ENCODE results near the gene ACOX3.
"Not testable (repeated sequence)": the region's sequence is repeated elsewhere in the genome, so short reads cannot be mapped to it uniquely, and the experiment has no call there.

Gene ACOX3

DNA sequence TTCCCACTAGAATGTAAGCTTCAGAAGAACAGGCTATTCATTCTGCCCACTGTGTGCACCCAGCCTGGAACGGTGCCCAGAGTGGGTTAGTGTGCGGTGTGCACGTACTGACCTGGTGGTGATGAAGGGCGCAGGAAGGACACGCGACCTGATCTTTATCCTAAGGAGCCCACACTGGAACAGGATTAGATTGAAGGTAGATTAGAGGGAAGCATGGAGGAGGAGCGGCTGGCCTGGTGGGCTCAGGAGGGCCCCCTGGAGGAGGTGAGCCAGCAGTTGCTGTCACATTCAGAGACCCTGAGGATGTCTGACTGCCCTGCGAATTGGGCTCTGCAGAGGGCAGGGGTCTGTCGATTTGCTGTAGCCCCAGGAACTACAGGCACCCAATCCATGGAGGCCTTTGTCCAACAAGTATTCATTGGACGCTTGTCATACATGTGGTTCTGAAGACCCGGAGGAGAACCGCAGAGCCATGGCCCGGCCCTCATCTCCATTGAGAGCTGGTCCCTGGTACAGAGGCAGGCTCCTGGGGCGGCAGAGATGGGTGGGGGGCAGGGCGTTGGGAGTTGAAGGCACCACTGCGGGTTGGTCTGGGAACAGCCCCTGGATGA is 97.8 kb downstream of the ACOX3 start:
- no peak for DNase-seq

DNA sequence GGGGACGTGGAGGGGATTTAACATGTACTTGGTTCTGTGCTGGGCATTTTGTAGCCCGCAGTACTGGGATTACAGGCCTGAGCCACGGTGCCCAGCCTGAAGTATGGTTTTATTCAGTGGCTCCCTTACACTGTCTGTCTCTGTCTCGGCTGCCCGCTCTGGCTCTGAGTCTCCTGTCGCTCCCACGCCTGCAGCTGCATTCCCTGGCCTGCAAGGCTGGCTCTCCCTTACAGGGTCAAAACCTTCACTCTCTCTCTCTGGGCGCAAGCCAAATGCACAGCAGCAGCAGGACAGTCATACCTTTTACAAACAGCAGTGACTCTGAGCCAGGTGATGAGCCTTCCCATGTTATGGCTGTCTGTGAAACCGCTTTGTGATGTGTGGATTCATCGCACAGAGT is 98.8 kb downstream of the ACOX3 start:
- DNase-seq = peak in 25 of 56 donors; percentile 7 to 65 (median 31)

DNA sequence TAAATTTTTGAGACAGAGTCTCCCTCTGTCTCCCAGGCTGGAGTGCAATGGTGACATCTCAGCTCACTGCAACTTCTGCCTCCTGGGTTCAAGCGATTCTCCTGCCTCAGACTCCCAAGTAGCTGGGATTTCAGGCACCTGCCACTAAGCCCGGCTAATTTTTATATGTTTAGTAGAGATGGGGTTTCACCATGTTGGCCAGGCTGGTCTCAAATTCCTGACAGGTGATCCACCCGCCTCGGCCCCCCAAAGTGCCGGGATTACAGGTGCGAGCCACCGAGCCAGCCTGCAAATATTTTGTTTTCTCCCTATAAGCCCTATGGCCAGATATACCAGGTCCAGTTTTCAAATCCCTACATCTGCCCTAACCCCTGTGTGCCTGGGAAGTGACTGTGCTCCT is 99.2 kb downstream of the ACOX3 start:
- DNase-seq = not testable (repeated sequence)

DNA sequence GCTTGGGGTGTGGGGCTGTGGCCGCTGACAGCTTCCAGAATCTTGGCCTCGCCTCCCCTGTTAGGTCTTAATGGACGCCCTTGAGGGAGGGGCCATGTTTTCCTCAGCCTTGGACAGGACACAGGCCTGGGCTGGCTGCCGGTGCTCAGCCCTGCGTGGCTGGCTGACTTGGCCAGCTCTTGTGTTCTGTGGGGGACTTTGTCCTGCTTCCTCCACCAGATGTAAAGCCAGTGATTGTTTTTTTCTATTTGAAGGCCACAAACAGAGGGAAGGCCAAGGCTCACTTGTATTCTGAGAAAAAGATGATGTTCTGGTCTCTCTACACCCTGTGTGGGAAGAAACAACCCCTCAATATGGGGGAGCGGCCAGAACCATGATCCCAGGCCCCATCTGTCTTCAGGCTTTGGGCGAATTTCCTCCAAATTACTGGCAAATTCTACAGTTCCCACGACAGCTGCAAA is 99.7 kb downstream of the ACOX3 start:
- peak in 51 of 56 donors; percentile 18 to 84 (median 55) for DNase-seq

DNA sequence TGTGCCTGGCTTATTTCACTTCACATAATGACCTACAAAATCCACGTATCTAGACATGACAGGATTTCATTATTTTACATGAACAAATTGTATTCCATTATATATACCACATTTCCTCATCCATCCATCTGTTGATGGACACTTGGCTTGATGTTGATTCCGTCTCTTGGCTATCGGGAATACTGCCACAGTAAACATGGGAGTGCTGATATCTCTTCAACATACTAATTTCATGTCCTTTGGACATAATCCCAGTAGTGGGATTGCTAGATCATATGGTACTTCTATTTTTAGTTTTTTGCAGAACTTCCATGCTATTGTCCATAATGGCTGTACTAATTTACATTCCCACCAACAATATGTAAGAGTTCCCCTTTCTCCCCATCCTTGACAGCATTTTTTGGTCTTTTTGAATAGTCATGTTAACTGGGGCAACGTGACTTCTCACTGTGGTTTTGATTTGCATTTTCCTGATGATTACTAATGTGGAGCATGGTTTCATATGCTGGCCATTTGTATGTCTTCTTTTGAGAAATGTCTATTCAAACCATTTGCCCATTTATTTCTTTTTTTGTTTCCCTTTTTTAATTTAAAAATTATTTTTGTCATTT is 102.1 kb downstream of the ACOX3 start:
- no peak for DNase-seq

DNA sequence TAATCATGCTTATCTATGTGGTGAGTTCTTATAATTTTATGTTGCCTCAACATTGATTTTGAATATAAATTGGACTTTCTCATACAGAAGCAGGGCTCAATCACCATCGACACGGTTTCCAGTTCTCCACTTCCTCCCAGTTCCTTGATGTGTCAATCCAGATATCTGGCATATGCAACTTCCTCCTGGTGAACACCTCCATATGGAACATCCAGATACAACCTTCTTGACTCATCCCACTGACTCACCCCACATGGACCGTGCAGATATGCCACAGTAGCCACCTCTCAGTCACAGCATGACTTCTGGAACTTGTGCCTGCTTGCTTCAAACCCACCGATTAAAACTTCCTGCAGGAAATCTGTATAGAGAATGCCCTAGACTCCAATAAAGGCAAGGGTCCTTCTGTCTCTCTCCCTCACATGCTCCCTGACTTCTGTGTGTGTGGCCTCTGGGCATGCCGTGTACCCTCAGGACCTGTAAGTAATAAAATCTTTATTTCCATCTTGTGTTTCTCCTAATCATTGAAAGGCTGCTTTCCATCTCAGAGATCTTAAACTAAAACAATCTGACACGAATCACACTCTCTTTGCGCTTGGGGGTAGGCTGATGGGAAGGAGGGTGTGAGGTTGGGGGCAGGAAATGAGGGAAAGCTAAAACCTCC is 104.0 kb downstream of the ACOX3 start:
- no peak for DNase-seq

DNA sequence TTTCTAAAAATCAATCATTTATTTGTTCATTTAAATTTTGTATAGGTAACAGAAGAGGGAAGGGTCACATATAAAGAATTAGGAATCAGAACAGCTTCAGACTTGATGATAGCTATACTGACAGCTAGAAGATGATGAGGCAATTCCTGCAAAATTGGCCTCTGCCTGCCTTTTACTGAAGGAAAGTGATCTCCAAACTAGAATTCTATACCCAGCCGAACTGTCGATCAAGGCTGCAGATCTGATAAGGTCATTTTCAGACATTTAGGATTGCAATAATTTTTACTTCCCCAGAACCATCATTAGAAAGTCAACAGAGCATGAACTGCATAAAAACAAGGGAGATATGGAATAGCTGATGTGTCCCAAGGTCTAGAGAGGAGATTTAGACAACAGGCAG is 104.7 kb downstream of the ACOX3 start:
- DNase-seq = no peak

DNA sequence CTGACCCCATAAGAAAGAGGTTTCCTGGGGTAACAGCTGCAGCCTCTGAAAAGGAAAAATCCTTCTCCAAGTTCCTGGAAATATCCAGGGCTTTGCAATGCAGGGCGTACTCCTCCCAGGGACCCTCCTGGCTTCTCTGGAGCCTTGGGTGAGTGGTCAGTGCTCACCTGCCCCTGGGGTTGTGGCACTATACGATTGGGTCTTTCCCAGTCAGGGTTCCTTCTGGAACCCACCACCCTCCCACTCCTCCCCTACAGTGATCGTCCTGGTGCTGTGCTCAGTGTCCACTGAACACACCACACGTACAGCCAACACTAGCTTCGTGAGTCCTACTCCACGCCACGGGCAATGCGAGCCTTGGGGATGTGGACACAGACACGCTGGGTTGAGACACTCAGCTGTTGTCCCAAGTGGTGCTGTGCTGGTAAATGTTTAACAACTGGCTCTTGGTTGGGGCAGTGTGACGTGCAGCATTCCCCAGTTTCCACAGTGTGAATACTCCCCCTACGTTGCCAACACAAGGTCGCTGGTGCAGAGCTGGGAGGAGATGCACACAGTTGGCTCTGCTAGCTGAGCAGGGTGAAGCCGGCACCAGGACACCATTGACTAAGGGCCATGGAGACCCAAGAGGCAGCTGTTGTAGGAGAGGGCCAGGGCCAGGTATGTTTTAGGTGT is 105.6 kb downstream of the ACOX3 start:
- no peak for DNase-seq

DNA sequence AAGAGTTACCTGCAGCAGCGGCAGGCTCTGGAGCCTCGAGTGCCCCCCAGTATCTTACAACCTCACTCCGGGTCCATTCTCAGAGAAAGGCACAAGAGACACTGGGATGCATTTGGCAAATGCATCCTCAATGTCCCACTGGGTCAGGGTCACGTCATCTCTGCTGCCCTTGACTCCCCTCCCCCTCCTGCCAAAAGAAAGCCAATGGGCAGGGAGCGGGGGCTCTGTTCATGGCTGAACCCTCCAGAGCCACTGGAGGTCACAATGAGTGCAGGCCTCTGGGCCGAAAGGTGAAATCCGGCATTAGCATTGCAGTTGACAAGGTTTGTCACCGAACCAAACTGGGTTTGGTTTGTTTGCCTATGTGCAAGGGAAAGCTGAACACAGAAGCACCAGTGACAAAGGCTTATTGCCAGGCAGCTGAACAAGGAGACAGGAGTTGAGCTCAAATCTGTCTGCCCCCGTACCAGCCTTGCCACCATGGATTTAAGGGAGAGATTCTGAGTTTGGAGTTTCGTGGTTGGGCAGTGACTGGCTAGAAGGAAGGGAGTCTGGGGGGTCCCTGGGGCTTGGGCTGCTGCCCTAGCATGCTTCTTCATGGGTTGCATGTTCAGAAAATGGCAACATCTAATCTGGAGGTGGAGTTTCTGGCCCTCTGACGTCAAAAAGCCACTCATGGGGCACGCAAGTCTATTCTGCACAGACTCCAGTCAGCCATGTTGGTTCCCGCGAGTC is 106.6 kb downstream of the ACOX3 start:
- no peak for DNase-seq

DNA sequence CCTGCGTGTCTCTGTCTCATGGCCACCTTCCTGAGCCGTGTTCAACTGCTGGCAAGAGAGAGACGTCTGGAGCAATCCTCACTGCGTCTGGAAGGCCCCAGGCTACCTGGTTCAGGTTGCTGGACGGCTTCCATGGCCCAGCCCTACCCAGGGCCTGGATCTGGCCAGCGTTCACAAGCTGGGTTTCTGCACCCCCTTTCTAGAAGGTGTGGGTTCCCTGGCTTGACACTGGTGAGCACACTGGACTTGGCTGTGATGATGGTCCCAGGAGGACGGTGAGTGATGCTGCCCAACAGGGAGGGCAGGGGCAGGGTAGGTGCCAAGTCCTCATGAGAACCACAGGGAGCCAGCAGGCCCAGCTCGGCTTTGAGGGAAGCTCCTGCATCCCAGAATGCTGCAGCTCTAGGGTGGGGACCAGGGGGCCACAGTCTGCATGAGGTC is 107.6 kb downstream of the ACOX3 start:
- no peak for DNase-seq

DNA sequence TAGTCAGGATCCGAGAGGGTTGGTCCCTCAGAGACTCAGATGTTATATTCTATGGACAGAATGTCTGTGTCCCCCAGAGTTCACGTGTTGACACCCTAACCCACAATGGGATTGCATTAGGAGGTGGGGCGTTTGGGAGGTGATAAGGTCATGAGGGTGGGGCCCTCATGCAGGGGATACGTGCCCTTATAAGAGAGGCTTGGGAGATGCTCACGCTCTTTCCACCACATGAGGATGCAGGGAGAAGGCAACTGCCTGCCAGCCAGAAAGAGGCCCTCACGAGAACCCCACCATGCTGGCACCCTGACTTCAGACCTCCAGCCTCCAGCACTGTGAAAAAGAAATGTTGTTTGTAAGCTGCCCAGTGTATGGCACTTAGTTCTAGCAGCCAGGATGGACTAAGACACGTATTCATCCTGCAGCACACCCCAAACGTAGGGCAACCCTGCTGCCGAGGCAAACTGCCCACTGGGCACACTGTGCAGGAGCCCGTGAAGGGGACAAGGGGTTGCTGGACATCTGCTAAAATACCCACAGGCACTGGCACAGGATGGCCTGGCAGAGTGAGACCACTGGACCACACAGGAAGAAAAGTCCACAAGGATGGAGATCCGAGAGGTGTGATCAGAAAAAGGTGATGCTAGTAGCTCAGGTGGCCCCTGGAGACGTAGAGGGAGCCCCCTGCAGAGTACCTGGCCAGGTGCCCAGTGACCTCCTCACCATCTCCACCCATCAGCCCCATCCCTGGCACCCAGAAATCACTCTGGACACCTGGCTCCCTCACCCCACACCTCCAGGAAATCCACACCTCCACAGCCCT is 108.3 kb downstream of the ACOX3 start:
- no peak for DNase-seq

DNA sequence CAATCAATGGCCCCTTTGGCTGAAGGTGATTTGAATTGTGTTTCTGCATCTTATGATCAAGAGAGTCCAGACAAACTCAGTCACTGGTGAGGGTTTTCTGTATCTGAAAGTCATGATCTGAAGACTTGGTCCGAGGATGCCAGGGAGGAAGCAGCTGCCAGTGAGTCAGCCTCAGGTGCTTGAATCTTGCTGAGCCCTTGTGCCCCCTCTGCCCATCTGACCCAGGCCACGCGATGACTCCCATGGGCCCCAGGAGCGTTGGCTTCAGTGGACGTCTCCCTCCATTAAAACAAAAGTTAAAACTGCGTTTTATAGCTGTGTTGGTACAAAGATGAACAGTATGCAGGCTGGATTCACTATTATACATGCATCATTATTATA is 109.0 kb downstream of the ACOX3 start:
- DNase-seq = no peak

DNA sequence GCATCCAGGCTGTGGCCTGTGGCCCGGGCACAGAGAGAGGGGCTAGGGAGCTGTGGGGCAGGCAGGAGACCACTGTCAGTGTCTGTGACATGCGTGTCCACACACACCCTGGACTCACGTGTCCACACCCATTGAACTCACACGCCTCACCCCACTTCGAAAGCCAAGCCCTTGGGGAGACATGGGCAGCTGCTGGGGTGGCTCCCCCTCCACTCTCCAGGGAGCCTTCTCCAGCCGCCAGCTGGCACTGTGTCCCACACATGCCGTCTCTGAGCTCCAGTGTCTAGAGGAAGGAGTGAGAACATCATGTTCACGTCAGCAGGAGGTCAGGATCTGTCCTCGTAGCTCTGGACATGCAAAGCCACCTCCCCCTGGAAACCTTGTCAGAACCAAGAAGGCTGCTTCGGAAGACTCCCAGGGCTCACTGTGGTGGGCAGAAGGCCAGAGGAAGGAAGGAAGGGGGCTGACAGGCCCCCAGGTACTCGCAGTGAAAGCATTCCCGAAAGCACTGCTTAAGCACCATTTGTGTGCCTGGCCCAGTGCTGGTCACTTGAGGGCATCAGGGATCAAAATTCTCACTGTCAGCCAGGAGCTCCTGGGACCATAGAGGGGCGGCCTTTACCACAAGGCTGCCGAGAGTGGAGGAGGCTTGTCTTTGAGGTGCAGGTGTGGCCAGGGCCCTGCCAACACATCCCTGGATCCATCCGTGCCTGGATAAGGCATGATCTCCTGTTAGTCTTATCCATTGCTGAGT is 109.5 kb downstream of the ACOX3 start:
- DNase-seq = peak in 13 of 56 donors; percentile 8 to 64 (median 30)

DNA sequence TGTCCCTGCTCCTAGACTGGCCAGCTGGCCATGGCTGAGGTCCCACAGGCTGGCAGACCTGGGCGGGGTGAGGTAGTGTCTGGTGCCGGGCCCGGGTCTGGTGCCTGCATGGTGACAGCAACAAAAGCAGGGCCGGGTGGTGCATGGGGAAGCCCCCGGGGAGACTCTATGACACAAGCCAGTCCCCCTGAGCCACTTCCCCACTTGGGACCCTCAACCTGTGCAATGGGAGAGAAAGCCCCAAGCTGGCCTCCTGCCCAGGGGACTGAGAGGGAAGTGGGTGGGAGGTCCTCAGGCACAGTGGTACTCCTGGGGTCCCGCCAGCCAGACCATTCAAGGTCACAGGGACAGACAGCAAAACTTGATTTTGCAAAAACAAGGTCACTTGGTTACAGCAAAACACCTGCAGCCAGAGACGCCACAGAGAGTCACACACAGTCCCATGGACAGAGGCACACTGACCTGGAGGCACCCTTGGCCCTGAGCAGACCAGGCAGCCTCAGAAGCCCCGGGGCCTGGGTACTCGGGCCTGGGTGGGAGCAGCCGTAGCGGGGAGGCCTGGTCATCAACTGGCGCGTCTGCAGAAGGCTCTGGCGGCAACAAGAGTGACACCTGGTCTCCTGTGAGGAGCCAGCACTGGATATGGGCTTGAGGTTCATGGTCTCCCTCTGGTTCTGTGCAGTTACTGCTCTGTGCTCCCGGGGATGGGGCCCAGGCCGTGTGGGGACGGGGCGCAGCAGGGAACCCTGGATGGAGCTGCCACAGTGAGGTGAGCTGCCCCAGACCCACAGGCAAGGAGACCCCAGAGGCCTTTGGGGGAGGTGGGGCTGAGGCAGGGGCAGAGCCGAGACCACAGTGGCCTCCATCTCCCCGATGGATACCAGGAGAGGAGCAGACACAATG is 110.4 kb downstream of the ACOX3 start:
- DNase-seq = peak in 1 of 56 donors; percentile 31

DNA sequence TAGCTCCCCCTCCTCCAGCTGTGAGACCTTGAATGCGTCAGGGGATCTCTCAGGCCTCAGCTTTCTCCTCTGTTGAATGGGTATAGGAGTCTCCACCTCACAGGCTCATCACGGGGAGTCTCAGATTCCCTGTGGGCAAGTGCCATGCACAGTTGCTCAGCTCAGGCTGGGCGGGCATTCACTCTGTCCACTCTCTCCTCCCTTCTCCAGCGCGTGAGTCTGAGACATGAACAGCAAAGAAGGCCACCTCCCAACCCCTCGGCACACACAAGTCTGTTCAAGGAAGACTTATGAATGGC is 111.0 kb downstream of the ACOX3 start:
- DNase-seq = no peak

DNA sequence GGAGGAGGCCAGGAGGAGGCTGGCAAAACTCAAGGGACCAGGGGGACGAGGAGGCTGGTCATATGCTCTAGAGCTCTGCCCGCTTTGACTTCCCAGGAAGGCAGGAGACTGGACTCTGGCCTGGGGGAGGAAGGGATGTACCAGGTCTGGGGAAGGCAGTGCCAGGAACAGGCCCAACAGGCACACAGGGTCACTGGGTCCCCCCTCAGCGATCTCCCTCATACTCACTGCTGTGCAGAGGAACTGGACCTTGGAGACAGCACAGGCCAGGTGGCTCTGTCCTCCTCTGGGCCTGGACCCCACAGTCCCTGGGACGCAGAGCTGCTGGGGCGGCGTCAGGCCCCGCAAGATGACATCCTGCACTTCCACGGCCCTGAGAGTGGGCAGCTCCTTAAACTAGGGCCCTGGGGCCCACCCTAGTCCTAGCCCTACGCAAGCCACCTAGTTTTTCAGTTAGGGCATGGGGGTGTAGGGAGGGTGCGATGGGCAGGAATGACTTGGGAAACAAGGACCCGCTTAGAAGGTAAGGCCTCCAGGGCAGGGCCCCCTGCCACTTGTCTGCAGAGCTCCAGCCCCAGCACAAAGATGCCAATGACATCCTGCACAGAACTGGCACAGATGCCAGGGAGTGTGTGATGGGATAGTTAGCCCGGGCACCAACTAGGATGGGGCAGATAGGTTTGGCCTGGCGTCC is 111.5 kb downstream of the ACOX3 start:
- no peak for DNase-seq

DNA sequence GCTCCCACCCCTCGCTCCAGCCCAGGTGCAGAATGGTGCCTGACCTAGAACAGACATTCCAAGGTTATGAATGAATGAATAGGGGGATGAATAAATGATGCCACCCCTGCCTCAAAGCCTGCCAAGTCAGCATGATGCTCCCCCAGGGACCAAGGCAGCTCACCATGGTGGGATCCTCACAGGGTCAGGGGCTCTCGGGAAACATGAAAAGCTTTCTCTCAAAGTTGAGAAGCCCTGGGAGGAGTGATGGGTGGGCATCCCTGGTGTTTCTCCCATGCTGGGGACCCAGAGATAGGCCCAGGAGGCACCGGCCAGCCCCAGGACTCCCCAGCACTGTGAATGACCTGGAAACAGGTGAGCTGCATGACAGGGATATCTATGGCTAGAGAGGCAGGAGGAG is 112.1 kb downstream of the ACOX3 start:
- no peak for DNase-seq

DNA sequence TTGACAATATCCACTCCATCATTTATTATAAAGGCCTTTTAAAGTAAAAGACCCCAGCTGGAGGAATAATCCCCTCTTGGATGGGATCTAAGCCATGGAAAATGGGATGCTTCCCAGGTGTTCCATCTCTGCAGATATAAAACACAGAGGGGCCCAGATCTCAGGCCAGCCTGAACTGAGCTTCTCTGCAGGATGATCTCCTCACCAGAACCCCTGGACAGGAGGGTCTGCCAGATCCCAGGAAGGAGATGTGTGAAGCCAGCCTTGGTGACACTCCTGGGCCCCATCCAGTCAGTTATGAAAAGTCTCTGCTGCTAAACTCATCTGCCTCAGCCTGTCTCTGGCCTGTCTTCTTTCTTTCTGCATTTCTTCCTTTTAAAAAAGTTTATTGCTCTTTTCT is 114.3 kb downstream of the ACOX3 start:
- DNase-seq = no peak

Data from nucleus accumbens (tissue), 56 donors.